GM12874 (cell line): ENCODE measurements around the gene NOTCH1.

ENCODE experiments used
- TF ChIP-seq, protein P1 (sequence below): IDR thresholded peaks from 2 replicates; pipeline ENCODE4 v1.5.1; 2011; ENCODE audit warnings: low read depth, mild to moderate bottlenecking, control low read depth, low read length, moderate library complexity; ENCODE audit not compliant: insufficient read depth

The NOTCH1 gene

DNA sequence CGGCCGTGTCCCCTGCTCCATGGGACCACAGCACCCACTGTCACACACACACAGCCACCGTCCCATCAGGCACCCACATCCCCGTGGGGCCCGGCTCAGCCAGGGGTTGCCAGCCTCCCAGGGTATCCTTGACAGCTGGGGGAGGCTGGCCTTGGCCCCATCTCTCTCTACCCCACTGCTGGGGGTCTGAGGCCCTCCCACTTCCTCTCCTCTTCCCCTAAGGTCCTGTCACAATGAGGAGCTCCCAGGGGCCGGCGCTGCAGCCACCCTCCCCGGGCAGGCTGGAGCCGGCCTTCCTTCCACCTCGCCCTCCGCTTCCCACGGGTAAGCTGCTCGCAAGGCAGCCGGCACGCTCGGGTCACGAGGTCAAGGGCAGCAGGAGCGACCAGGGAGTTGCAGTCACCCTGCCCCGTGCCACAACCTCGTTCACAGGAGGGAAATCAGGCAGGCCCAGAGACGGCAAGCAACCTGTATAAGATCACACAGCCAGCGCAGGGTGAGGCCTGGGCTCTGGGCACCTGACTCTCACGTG, 38.6 kb upstream of the NOTCH1 start:
- TF ChIP-seq, protein P1, sequence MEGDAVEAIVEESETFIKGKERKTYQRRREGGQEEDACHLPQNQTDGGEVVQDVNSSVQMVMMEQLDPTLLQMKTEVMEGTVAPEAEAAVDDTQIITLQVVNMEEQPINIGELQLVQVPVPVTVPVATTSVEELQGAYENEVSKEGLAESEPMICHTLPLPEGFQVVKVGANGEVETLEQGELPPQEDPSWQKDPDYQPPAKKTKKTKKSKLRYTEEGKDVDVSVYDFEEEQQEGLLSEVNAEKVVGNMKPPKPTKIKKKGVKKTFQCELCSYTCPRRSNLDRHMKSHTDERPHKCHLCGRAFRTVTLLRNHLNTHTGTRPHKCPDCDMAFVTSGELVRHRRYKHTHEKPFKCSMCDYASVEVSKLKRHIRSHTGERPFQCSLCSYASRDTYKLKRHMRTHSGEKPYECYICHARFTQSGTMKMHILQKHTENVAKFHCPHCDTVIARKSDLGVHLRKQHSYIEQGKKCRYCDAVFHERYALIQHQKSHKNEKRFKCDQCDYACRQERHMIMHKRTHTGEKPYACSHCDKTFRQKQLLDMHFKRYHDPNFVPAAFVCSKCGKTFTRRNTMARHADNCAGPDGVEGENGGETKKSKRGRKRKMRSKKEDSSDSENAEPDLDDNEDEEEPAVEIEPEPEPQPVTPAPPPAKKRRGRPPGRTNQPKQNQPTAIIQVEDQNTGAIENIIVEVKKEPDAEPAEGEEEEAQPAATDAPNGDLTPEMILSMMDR, result no peak

DNA sequence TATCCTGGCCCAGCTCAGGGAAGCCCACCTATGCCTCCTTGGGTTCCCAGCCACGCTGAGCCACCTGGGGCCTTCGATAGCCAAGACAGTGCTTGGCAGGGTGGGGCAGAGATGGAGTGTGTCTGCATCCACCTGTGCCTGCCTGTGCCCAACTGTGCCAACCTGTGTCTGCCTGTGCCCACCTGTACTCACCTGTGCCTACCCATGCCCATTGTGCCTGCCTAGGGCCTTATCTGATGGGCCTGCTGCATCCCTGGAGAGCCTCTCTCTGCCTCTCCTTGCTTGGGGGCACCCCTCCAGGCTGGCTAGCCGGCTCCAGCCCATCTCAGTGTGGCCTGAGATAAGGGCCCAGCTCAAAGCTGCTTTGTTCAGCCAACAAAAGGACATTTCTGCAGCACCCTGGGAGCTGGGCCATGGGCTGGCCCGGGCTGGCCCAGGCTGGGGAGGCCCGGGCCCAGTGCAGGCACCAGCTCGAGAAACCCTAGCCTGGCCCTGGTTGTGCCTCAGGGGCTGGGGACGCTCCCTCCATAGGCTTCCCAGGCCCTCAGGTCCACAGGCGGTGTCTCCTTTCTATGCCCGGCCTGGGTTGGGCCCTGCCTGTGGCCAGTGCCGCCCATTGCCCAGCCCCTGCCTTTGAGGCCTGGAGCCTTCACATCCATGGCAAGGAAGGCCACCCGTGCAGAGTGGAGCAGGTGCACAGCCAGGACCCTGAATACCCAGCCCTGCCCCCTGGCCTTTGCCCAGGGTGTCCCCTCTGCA, 37.3 kb upstream of the NOTCH1 start:
- TF ChIP-seq, protein P1, result no peak

DNA sequence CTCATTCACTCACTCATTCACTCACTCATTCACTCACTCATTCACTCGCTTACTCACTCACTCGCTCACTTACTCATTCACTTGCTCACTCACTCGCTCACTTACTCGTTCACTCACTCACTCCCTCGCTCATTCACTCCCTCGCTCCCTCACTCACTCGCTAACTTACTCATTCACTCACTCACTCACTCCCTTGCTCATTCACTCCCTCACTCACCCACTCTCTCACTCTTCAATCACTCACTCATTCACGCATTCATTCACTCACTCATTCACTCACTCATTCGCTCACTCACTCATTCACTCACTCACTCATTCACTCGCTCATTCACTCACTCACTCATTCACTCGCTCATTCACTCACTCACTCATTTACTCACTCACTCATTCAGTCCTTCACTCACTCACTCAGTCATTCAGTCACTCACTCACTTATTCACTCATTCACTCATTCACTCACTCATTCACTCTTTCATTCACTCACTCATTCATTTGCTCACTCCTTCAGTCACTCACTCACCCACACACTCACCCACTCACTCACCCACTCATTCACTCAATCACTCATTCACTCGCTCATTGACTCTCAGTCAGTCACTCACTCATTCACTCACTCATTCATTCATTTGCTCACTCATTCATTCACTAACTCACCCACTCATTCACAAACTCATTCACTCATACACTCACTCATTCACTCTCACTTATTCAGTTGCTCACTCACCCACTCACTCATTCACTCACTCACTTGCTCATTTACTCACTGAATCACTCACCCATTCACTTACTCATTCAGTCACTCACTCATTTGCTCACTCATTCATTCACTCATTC, 36.0 kb upstream of the NOTCH1 start:
- TF ChIP-seq, protein P1, result no peak

DNA sequence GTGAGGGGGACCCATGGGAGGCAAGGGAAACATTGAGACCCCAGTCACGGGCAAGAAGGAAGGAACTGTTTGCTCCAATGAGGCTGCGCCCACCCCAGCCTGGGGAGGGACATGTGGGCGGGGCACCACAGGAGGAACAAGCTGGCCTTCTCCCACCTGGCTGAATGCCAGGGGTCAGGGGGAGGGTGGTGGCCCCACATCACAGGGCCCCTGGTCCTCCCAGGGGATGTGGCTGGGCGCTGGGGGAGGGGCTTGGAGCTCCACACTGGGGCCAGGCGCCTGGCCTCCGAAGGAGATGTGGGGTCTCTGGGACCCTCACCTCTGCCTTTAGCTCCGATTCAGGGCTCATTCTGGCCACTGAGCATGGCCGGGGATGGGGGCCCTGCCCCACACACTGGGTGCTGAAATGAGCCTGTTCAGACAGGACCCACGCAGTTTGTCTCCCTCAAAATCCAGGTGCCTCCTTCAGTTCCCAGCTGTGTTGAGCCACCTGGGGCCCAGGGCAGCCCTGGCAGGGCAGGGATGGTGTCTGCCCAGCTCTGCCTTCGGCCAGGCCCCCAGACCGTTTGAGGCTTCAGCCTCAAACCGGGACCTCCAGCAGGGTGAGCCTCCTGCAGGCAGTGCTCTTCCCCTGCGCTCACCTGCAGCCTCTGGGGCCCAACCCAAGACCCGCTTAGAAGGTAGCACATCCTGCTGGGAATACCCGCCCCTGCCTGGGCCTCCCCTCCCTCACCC, 33.2 kb upstream of the NOTCH1 start:
- TF ChIP-seq, protein P1, result no peak

DNA sequence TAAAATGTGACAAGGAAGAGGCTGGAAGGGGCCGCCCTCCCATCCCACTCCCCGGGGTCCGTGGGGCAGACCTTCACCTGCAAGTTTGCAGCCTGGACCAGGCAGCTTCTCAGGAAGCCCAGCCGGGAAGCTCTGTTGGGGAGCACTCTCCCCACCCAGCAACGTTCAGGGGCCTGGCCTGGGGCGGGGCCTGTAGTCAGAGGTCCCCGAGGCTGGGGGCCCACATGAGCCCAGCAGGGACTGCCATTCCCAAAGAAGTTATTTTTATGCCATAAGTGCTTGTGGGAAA, 32.7 kb upstream of the NOTCH1 start:
- TF ChIP-seq, protein P1, result no peak

DNA sequence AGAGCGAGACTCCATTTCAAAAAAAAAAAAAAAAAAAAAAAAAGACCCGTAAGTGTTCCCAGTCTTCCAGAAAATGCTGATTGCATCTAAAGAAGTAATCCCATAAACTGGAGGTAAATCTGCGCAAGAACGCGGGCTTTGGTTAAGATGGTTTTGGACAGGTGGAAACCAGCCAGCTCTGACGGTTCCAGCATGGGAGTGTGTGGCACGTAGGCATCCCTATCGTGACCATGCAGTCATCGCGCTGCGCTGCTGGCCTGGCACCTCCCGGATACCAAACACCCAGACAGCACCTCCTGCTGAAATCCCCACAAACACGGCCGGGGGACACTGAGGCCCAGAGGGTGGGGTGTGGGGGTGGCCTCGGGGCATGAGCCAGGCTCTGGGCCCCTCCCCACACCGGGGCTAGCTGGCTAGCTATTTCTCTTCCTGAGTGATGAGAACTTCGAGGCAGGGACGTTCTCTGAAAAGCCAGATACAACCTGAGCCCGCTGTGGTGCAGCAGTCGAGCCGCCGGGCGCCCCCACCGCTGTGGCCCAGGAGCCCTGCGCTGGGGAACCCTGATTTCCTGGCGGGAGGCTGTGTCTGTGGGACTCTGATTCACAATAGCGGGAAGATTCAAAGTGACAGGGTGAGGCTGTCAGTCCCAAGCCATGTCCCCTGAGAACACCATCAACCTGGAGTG, 32.2 kb upstream of the NOTCH1 start:
- TF ChIP-seq, protein P1, result no peak

DNA sequence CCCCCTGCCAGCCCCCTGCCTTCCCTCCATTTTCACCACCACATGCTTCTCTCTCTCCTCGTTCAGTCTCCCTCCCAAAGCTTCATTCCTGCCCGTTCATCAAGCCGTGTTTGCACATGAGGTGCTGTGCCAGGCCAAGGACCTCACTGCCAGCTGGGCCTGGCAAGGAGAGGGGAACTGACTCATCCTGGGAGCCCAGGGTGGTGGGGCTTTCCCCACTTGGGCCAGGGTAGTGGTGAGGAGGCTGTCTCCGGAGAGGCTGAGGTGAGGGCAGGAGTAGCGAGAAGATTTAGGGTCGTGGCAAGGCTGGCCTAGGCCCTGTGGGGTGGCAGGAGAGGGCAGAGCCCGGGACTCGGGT, 30.4 kb upstream of the NOTCH1 start:
- TF ChIP-seq, protein P1, result no peak
